HG03354 (cell line): ENCODE measurements around the gene HTT-AS.

Source experiments
- ATAC-seq: cut with Tn5 transposase; IDR thresholded peaks from one replicate; pipeline ENCODE4 v1.9.1; 2021; ENCODE audit warnings: mild to moderate bottlenecking; ENCODE audit not compliant: unreplicated experiment, poor library complexity, severe bottlenecking

The HTT-AS gene

DNA sequence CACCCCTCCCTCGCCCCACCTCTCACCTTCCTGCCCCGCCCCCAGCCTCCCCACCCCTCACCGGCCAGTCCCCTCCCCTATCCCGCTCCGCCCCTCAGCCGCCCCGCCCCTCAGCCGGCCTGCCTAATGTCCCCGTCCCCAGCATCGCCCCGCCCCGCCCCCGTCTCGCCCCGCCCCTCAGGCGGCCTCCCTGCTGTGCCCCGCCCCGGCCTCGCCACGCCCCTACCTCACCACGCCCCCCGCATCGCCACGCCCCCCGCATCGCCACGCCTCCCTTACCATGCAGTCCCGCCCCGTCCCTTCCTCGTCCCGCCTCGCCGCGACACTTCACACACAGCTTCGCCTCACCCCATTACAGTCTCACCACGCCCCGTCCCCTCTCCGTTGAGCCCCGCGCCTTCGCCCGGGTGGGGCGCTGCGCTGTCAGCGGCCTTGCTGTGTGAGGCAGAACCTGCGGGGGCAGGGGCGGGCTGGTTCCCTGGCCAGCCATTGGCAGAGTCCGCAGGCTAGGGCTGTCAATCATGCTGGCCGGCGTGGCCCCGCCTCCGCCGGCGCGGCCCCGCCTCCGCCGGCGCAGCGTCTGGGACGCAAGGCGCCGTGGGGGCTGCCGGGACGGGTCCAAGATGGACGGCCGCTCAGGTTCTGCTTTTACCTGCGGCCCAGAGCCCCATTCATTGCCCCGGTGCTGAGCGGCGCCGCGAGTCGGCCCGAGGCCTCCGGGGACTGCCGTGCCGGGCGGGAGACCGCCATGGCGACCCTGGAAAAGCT is at the start of gene HTT-AS, which contains the start of gene HTT:
Gene HTT-AS (minus strand): TSS at position 461 of the 768 bp plus-strand sequence.
Gene HTT (plus strand): TSS at position 604 of the 768 bp plus-strand sequence. CDS start 145 bp downstream, at position 749.
- peak; percentile 76 for ATAC-seq

DNA sequence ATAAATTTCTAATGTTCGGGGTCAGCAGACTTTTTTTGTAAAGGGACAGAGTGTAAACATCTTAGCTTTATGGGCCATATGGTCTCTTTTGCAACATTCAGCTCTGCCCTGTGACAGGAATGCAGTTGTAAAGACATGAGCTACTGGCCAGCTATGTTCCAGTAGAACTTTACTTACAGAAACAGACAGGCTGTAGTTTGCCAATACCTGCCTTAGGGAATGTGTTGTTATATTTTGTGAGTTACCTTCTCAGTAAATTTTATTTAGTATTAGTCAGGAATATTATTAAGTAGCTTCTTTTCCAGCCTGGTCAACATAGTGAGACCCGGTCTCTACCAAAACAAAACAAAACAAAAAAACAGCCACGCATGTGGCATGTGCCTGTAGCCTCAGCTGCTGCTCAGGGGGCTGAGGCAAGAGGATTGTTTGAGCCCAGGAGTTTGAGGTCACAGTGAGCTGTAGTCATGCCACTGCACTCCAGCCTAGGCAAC is 48.9 kb upstream of the HTT-AS start:
- no peak for ATAC-seq

GRCh38 chr4:3122081-3122563 is 47.8 kb upstream of the HTT-AS start:
- ATAC-seq: no peak

GRCh38 chr4:3121596-3121995 is 47.3 kb upstream of the HTT-AS start:
- ATAC-seq: no peak

DNA sequence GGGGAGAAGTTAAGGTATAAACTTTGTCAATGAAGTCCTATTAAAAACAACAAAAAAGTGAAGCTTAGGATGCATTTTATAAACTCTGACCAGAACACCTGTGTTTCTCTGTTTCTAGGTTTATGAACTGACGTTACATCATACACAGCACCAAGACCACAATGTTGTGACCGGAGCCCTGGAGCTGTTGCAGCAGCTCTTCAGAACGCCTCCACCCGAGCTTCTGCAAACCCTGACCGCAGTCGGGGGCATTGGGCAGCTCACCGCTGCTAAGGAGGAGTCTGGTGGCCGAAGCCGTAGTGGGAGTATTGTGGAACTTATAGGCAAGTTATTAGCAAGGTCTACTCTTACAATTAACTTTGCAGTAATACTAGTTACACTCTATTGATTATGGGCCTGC is 46.8 kb upstream of the HTT-AS start:
- no peak for ATAC-seq

DNA sequence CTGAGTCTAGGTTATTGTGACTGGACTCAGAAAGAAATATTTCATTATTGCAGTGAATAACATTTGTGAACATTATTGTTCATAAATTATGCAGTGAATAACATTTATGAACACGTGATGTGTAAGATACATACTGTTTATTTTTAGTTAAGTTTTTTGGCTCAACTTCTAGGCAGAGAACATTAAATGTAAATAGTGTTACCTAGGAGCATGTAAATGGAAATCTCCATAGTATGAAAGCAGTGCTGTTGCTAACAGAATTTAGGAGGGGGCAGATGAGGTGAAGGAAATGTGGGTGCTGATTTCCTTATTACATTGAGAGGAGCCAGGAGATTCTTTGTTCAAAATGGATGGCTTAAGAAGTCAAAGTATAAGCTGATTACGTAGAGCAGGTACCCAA is 45.1 kb upstream of the HTT-AS start:
- no peak for ATAC-seq

- ATAC-seq: no peak
These were observed 44.0 kb upstream of the HTT-AS start for GRCh38 chr4:3118312-3118711.

DNA sequence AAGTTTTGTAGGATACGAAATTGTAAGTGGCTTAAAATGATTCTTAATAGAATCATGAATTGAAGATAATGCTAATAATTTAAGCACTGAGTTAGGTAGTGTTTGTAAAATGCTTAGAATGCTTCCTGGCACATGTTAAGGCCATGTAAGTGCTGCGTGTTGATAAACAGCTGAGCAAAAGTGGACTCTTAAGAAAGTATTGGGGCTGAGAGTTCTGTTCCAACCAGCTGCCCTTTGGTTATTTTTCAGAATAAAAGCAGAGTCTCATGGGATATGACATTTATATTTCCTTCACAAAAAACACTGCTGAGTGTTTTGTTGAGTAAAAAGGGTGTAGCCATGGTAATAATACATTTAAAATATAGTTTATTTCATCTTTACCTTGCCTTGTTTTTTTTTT is 42.6 kb upstream of the HTT-AS start:
- ATAC-seq: no peak

GRCh38 chr4:3115637-3116270 is 41.4 kb upstream of the HTT-AS start:
- ATAC-seq: no peak

GRCh38 chr4:3114377-3114776 is 40.0 kb upstream of the HTT-AS start:
- no peak for ATAC-seq

DNA sequence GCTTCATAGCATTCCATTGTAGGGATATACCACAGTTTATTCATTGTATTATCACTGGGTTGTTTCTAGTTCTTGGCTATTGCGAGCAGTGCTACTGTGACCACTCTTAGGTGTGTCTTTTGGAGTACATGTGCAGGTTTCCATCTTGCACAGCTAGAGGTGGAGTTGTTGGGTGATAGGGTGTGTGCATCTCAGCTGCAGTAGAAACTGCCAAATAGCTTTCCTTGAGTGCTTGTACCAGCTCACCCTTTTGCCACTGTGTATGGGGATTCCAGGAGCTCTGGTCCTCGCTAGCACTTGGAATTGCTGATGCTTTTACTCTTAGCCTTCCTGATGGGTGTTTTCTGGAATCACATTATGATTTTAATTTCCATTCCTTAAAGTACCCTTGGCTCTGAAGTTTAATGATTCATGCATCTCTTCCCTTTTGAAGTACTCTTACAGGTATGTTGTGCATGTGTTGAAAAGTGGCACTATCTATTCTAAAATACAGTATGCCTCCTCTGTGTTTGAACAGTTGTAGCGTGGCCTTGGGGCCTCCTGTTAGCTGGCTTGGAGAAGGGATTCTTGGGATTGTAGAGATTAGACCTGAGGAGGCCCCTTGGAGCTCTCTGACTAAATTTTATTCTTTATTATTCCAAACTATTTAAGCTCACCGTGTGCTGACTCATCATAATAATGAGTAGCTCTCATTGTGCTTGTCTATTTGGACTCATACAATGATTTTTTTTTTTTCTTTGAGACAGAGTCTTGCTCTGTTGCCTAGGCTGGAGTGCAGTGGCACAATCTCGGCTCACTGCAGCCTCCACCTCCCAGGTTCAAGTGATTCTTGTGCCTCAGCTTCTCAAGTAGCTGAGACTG is 38.5 kb upstream of the HTT-AS start:
- ATAC-seq: no peak

DNA sequence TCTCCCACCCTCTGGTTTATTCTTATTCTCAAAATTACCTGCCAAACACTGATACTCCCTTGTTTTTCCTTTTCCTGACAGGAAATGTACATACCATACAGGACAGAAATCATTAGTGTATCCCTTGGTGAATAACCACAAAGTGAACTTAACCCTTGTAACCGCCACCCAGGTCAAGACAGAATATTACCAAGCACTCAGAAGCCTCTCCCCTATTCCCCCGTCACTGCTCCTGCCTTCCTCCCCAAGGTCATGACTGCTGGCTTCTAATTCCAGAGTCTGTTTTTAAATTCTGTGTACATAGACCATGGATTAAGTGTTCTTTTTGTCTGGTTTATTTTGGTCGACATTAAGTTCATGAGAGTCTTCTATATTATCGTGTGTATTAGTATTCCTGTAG is 37.9 kb upstream of the HTT-AS start:
- ATAC-seq: no peak

DNA sequence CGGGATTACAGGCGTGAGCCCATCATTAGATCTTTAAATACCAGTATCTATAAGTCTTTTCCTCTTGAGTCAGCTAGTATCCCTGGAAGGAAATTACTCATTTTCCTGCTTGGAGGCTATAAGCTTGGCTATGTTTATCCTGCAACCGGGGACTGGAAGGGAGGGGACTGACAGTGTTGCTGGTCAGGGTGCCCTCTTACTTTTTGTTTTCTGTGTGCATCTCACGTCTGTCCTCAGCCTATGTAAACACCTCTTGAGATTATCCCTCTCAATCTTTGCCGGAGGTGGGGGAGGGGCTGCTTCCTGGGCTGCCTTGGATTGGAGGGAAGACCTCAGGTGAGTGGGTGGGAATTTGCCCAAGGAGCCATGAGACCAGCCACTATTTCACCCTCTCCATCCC is 37.1 kb upstream of the HTT-AS start:
- no peak for ATAC-seq

- ATAC-seq: no peak
These were observed 33.9 kb upstream of the HTT-AS start for GRCh38 chr4:3108211-3108610.

GRCh38 chr4:3107691-3108121 is 33.4 kb upstream of the HTT-AS start:
- ATAC-seq: no peak

- no peak for ATAC-seq
These were observed 32.9 kb upstream of the HTT-AS start for GRCh38 chr4:3107271-3107670.

DNA sequence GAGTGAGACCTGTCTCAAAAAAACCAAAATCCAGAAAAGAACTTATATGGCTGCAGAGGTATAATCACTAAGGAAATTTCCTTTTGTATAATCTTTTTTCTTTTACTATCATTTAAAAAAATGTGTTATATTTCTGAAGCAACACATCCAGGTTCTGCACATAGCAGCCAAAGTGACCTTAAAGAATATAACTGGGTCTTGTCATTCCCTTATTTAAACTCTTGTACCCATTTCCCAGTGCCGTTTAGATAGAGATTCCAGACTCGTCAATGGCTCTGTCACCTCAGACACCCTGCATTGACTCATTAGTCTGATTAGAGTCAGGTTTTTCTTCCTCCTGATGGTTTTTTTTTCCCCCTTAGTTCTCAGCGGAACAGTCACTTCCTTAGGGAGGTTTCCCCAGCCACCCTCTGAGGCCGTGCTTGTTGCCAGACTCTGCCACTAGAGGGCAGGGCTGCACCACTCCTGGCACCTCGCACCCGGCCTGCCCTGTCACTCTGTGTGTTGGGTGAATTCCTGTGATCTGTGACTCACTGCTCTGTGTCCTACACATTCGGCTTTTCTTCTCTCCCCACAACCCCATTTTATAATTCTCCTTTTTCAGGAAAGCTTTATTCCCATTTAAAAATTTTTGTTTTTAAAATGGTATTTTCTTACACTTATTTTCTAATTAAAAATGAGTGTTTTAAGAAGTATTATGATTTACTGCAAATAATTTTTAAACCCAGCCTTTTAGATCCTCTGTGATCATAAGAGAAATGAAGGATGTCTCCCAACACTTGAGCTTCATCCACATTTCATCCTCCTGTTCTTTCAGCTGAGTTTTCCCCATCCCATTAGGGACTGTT is 32.2 kb upstream of the HTT-AS start:
- peak; percentile 95 for ATAC-seq

DNA sequence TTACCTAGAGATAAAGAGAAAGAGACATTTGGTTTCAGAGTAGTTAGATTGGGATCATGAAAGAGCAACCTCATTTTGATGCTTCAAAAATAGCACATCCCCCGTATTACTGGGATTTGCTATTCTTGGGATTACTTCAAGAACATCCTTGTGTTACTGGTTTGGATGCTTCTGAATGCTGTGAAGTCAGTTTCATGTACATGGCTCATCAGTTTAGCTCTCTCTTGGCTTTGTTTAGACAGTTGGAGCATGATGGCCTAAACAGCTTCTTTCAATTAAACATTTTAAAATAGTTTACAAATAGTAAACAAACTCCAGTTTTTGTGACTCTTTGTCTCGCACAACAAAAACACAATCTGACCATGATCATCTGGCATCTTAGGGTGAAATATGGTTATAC is 24.0 kb upstream of the HTT-AS start:
- ATAC-seq: no peak

DNA sequence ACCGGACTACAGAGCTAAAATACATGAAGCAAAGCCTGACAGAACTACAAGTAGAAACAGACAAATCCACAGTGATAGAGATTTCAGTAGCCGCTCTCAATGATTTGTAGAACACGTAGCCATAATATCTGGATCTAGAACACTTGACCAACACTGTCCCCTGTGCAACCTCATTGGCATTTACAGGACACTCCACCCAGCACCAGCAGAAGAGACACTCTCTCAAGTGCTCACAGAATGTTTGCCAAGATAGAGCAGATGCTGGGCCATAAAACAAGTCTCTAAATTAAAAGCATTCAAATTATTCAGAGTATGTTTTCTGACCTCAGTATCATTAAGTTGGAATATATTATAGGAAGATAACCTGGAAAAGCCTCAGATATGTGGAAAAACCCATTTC is 21.9 kb upstream of the HTT-AS start:
- ATAC-seq: no peak
